ENCODE measurements around the gene EFEMP2. TPM values are rescaled to one million over a fixed set of nuclear protein-coding genes. Genes with fewer than 3 reads are reported as not detected.
A peak's percentile ranks its signal among the peaks of the same experiment; 100 is the strongest.

Gene EFEMP2
- total RNA-seq, 1 experiment from 2014 or later, result 31.2 TPM

- Histone ChIP-seq H3K27ac (ENCODE audit: low read depth, low read length, poor library complexity, severe bottlenecking) (no peak overlapping the region), H3K36me3 (ENCODE audit: insufficient read depth, low read length, poor library complexity, severe bottlenecking) (peaks cover 57% of the 10 kb centered on the region), H3K9me3 (ENCODE audit: low read depth, low read length, poor library complexity, severe bottlenecking) (no peaks in the 10 kb centered on the region), H3K4me3 (ENCODE audit: low read depth, low read length, poor library complexity, severe bottlenecking) (no peak overlapping the region), H3K4me1 (ENCODE audit: insufficient read depth, low read length, poor library complexity, severe bottlenecking) (peaks cover 8% of the 10 kb centered on the region), H3K27me3 (replicated peaks; ENCODE audit: insufficient read depth, low read depth, low read length, poor library complexity) (no peaks in the 10 kb centered on the region)
- DNase-seq (ENCODE audit: low spot score), result peak; percentile 12
- ChIA-PET CTCF (no interaction called here), POLR2A (ENCODE audit: low non-redundant PET) (no interaction called here)
- intact Hi-C loops (cut with micrococcal nuclease; ENCODE audit: unreplicated experiment), result no loop called here
- BruUV-seq (replicated peaks), result no TSS peak
- TF ChIP-seq CTCF (conservative IDR thresholded peaks at IDR 0.05; ENCODE audit: low read depth, low read length), result no peak
- no peak for TF ChIP-seq EZH2 (IDR thresholded peaks at IDR 0.05; ENCODE audit: borderline replicate concordance, low read depth, low read length, poor library complexity, severe bottlenecking)
These were observed 19.2 kb downstream of the EFEMP2 start for GRCh38 chr11:65853246-65853979.

DNA sequence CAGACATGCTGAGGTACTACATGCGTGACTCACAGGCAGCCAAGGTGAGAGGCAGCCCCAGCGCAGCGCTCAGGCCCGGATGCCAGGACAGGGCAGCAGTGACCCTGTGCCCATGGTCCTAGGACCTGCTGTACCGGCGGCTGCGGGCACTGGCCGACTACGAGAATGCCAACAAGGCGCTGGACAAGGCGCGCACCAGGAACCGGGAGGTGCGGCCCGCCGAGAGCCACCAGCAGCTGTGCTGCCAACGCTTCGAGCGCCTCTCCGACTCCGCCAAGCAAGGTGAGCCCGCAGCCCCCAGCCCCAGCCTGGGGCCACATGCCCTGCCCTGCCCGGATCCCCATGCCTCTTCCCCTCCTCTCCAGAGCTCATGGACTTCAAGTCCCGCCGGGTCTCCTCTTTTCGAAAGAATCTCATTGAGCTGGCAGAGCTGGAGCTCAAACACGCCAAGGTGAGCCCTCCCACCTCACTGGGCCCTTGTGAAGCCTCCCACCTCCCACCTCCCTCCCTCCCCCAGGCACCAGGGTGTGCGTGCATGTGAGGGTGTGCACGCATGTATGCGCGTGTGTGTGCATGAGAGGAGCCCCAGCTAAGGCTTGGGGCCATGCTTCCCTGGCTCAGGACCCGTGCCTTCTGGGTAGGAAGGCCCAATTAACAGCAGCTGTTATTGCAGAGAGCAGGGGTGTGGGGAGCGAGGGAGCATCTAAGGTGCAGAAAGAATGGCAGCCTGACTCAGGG is 19.9 kb downstream of the EFEMP2 start:
- Histone ChIP-seq H3K4me1 (ENCODE audit: insufficient read depth, low read length, poor library complexity, severe bottlenecking) (peaks cover 8% of the 10 kb centered on the region), H3K27me3 (replicated peaks; ENCODE audit: insufficient read depth, low read depth, low read length, poor library complexity) (no peaks in the 10 kb centered on the region), H3K4me3 (ENCODE audit: low read depth, low read length, poor library complexity, severe bottlenecking) (no peak overlapping the region), H3K36me3 (ENCODE audit: insufficient read depth, low read length, poor library complexity, severe bottlenecking) (peaks cover 57% of the 10 kb centered on the region), H3K9me3 (ENCODE audit: low read depth, low read length, poor library complexity, severe bottlenecking) (no peaks in the 10 kb centered on the region), H3K27ac (ENCODE audit: low read depth, low read length, poor library complexity, severe bottlenecking) (no peak overlapping the region)
- CTCF ChIA-PET, result no interaction called here
- POLR2A ChIA-PET (ENCODE audit: low non-redundant PET), result no interaction called here
- intact Hi-C loops (cut with micrococcal nuclease; ENCODE audit: unreplicated experiment), result no loop called here
- no peak for TF ChIP-seq CTCF (conservative IDR thresholded peaks at IDR 0.05; ENCODE audit: low read depth, low read length)
- peak; percentile 9 for DNase-seq (ENCODE audit: low spot score)
- no TSS peak for BruUV-seq (replicated peaks)

DNA sequence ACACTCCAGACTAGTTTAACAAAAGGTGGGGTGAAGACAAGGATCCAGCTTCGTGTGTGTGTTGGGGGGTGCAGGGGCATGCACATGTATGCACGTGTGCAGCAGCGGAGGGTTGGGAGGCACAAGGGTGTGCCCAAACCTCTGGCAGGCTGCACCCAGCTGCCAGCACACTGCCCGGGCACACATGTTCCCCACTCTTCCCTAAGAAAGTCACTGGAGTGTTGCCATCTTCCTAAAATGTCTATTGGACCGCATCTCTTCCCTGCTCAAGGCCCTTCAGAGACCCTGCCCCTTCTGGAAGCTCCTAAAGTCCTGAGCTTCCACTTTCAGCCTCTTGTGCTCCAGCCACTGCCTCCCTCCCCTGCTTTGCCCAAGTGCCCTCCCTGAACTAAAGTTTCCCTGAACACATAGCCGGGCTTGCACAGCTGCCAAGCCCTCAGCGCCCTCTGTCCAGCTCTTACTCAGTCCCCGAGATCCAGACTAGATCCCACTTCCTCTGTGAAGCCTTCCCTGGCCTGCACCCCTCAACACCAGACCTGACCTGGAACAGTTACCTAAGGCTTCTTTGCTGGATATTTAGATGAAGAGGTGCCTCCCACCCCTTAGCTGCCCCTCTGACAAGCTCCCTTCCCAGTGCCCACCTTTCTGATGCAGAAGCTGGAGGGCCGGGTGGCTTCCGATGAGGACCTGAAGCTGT is 20.6 kb downstream of the EFEMP2 start:
- Histone ChIP-seq H3K9me3 (ENCODE audit: low read depth, low read length, poor library complexity, severe bottlenecking) (no peaks in the 10 kb centered on the region), H3K27ac (ENCODE audit: low read depth, low read length, poor library complexity, severe bottlenecking) (no peak overlapping the region), H3K27me3 (replicated peaks; ENCODE audit: insufficient read depth, low read depth, low read length, poor library complexity) (no peaks in the 10 kb centered on the region), H3K4me3 (ENCODE audit: low read depth, low read length, poor library complexity, severe bottlenecking) (no peak overlapping the region), H3K36me3 (ENCODE audit: insufficient read depth, low read length, poor library complexity, severe bottlenecking) (peaks cover 57% of the 10 kb centered on the region), H3K4me1 (ENCODE audit: insufficient read depth, low read length, poor library complexity, severe bottlenecking) (peaks cover 8% of the 10 kb centered on the region)
- POLR2A ChIA-PET (ENCODE audit: low non-redundant PET), result no interaction called here
- no TSS peak for BruUV-seq (replicated peaks)
- no peak for TF ChIP-seq CTCF (conservative IDR thresholded peaks at IDR 0.05; ENCODE audit: low read depth, low read length)
- TF ChIP-seq EZH2 (IDR thresholded peaks at IDR 0.05; ENCODE audit: borderline replicate concordance, low read depth, low read length, poor library complexity, severe bottlenecking), result no peak
- intact Hi-C loops (cut with micrococcal nuclease; ENCODE audit: unreplicated experiment), result no loop called here
- no peak for DNase-seq (ENCODE audit: low spot score)
- CTCF ChIA-PET, result interaction anchor here (0.5 to 1.0 kb wide), 2 partner anchors 8 to 30 kb away, joined by 6 to 7 read pairs; no protein-coding TSS in a partner anchor

Measured in A673 (cell line).